ENCODE measurements around the gene RBM12. TPM values are rescaled to one million over a fixed set of nuclear protein-coding genes. Genes with fewer than 3 reads are reported as not detected.

RBM12 gene
- polyA plus RNA-seq, 1 donor (not counting 4 experiments of a cell fraction or from before 2014, with no cell fraction given): 98.9 TPM

GRCh38 chr20:35654415-35654814, 10.3 kb downstream of the RBM12 start:
- Histone ChIP-seq H3K9me1 (ENCODE audit: control insufficient read depth, extremely low read depth, insufficient read depth, low read length) (no peaks in the 10 kb centered on the region), H3K4me3 (ENCODE audit: control insufficient read depth in 2 of 3, extremely low read depth in 1 of 3, insufficient read depth in 2 of 3, low read depth in 1 of 3, low read length in 3 of 3) (no peak overlapping the region), H2AFZ (ENCODE audit: control insufficient read depth, low read length) (no peak overlapping the region), H3K27me3 (ENCODE audit: control insufficient read depth, extremely low read depth, insufficient read depth, low read length) (no peaks in the 10 kb centered on the region), H3K9ac (ENCODE audit: control insufficient read depth, extremely low read depth, insufficient read depth, low read length) (no peak overlapping the region), H3K4me2 (ENCODE audit: control insufficient read depth, extremely low read depth, insufficient read depth, low read depth, low read length) (no peak overlapping the region), H3K9me3 (ENCODE audit: control insufficient read depth, low read depth, low read length) (no peaks in the 10 kb centered on the region), H3K36me3 (ENCODE audit: control insufficient read depth in 2 of 2, extremely low read depth in 1 of 2, insufficient read depth in 2 of 2, low read length in 2 of 2) (peaks cover 13 to 38% of the 10 kb centered on the region in 2 experiments), H3K4me1 (ENCODE audit: control insufficient read depth, extremely low read depth, insufficient read depth, low read length) (no peaks in the 10 kb centered on the region), H3K79me2 (ENCODE audit: control insufficient read depth, insufficient read depth, low read length) (peaks cover 99% of the 10 kb centered on the region), H3K27ac (ENCODE audit: control insufficient read depth, insufficient read depth, low read length) (no peak overlapping the region), H4K20me1 (ENCODE audit: control insufficient read depth, extremely low read depth, insufficient read depth, low read length) (peaks cover 40% of the 10 kb centered on the region)
- DNase-seq (ENCODE audit: low read depth, low spot score) (no peak), FAIRE-seq (no peak)
- TF ChIP-seq EZH2 (IDR thresholded peaks at IDR 0.05; ENCODE audit: low read length) (no peak), CTCF (optimal IDR thresholded peaks at IDR 0.05 in 1 of 3, IDR thresholded peaks at IDR 0.05 in 1 of 3, conservative IDR thresholded peaks at IDR 0.05 in 1 of 3; ENCODE audit: extremely low read depth in 1 of 3, insufficient read depth in 2 of 3, low read length in 3 of 3) (no peak)
- dilution Hi-C loops (cut with MboI; ENCODE audit: extremely low pct_ligation_motif_present, low sequenced_read_pairs): no loop called here

DNA sequence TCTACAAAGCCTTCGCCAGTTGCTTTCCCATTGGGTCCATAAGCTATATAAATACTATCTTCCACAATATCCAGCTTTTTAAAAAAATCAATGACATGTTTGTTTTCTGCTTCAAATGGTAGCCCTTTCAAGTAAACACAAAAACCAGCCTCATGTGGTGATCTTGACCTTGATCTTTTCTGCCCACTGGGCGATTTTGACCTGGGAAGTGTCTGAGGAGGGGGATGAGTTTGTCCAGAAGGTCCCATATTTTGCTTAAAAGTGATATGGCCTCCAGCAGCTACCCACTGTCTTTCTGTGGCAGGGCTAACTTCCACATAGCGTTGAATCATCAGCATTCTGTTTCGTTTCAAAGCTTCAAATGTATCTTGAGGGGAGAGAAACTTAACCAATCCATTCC, 10.8 kb downstream of the RBM12 start:
- dilution Hi-C loops (cut with MboI; ENCODE audit: extremely low pct_ligation_motif_present, low sequenced_read_pairs): no loop called here
- Histone ChIP-seq H3K27me3 (ENCODE audit: control insufficient read depth, extremely low read depth, insufficient read depth, low read length) (no peaks in the 10 kb centered on the region), H2AFZ (ENCODE audit: control insufficient read depth, low read length) (no peak overlapping the region), H3K9me1 (ENCODE audit: control insufficient read depth, extremely low read depth, insufficient read depth, low read length) (no peaks in the 10 kb centered on the region), H3K4me1 (ENCODE audit: control insufficient read depth, extremely low read depth, insufficient read depth, low read length) (no peaks in the 10 kb centered on the region), H3K4me3 (ENCODE audit: control insufficient read depth in 2 of 3, extremely low read depth in 1 of 3, insufficient read depth in 2 of 3, low read depth in 1 of 3, low read length in 3 of 3) (no peak overlapping the region), H3K27ac (ENCODE audit: control insufficient read depth, insufficient read depth, low read length) (no peak overlapping the region), H3K9me3 (ENCODE audit: control insufficient read depth, low read depth, low read length) (no peaks in the 10 kb centered on the region), H3K4me2 (ENCODE audit: control insufficient read depth, extremely low read depth, insufficient read depth, low read depth, low read length) (no peak overlapping the region), H4K20me1 (ENCODE audit: control insufficient read depth, extremely low read depth, insufficient read depth, low read length) (peaks cover 41% of the 10 kb centered on the region), H3K36me3 (ENCODE audit: control insufficient read depth in 2 of 2, extremely low read depth in 1 of 2, insufficient read depth in 2 of 2, low read length in 2 of 2) (peaks cover 13 to 38% of the 10 kb centered on the region in 2 experiments), H3K79me2 (ENCODE audit: control insufficient read depth, insufficient read depth, low read length) (peaks cover 99% of the 10 kb centered on the region), H3K9ac (ENCODE audit: control insufficient read depth, extremely low read depth, insufficient read depth, low read length) (no peak overlapping the region)
- DNase-seq (ENCODE audit: low read depth, low spot score): no peak
- TF ChIP-seq CTCF (optimal IDR thresholded peaks at IDR 0.05 in 1 of 3, IDR thresholded peaks at IDR 0.05 in 1 of 3, conservative IDR thresholded peaks at IDR 0.05 in 1 of 3; ENCODE audit: extremely low read depth in 1 of 3, insufficient read depth in 2 of 3, low read length in 3 of 3) (no peak), EZH2 (IDR thresholded peaks at IDR 0.05; ENCODE audit: low read length) (no peak)
- no peak for FAIRE-seq

Data from keratinocyte (primary cell).